Measurements from ENCODE around the gene ZDHHC11B.
A peak's percentile ranks its signal among the peaks of the same experiment; 100 is the strongest.
"Not testable (repeated sequence)": the region's sequence is repeated elsewhere in the genome, so short reads cannot be mapped to it uniquely, and the experiment has no call there.

ZDHHC11B gene

DNA sequence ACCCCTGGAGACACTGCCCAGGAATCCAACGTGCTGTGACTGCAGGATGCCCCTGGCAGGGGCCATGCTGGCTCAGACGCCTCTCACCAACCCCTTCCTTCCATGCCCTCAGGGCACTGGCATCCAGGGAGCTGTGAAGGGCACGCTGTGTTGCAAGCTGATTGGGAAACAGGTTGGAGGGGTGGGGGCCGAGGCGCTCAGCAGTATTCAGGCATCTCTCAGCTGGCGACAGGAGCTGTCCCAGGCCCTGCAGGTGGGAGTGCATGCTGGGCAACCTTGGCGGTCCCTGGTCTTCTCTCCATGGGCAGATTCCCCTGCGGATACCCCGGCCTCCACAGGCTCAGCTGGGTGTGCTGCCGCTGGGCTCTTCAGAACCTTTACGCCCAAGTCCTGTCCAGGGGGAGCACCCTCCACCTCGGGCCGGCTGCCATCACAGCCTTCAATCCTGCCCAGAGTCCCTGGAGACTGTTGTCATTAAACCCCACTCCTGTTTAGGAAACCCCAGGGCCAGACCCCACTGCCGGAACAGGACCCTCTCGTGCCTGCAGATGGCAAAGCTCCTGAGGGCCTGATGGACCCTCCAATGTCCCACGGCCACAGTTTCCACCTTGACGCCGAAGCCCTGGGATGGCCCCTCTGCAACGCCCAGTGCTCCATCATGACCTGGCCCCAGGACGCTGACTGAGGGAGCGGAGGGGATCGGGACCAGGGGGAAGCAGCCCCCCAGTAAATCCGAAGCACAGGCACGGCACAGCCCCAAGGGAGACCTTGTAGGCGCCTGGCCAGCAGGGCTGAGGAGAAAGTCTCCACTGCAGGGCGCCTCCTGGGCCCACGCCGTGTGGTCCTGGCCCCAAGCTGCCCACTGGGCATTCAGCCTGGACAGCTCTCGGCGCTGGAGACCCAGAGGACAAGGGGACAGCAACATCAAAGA lies 100.7 kb downstream of the ZDHHC11B start:
- no peak for DNase-seq

DNA sequence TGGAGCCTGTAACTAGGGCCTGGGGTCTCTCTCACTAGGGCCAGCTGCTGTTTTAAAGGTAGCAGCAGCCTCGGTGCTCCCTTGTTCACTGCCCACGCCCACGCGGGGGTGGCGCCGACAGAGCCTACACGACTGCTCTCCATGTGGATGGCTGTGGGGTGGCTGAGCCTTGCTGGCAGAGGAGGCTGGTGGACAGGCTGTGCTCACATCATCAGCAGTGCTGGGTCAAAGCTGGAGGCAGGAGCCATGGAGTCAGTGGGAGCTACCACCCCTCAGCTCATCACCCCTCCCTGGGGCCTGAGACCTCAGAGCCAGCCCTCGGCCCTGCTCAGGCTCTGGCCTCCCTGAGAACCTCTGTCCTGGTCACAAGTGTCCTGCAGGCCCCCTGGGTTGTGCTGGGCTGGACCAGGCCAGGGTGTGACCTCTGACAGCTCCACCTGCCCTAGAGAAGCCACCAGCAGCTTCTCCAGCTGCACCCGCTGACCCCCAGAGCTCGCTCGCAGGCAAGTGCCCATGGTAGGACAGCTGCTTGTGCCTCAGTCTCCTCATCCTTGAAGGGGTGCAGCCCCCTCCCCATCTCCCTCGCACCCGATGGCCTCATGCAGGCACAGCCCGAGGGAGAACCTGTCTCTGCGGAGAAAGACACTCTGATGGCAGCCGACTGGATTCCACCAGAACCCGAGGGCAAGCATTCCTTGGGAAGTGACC lies 101.7 kb downstream of the ZDHHC11B start:
- DNase-seq: peak in 1 of 2 experiments; percentile 20

DNA sequence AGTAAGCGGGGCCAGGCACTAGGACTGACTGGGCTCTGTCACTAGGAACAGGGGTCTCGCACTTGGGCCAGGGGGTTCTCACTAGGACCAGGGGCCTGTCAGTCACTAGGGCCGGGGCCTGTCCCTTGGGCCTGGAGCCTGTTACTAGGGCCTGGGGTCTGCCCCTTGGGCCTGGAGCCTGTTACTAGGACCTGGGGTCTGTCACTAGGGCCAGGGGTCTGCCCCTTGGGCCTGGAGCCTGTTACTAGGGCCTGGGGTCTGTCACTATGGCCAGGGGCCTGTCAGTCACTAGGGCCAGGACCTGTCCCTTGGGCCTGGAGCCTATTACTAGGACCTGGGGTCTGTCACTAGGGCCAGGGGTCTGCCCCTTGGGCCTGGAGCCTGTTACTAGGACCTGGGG lies 102.3 kb downstream of the ZDHHC11B start:
- DNase-seq: not testable (repeated sequence)

DNA sequence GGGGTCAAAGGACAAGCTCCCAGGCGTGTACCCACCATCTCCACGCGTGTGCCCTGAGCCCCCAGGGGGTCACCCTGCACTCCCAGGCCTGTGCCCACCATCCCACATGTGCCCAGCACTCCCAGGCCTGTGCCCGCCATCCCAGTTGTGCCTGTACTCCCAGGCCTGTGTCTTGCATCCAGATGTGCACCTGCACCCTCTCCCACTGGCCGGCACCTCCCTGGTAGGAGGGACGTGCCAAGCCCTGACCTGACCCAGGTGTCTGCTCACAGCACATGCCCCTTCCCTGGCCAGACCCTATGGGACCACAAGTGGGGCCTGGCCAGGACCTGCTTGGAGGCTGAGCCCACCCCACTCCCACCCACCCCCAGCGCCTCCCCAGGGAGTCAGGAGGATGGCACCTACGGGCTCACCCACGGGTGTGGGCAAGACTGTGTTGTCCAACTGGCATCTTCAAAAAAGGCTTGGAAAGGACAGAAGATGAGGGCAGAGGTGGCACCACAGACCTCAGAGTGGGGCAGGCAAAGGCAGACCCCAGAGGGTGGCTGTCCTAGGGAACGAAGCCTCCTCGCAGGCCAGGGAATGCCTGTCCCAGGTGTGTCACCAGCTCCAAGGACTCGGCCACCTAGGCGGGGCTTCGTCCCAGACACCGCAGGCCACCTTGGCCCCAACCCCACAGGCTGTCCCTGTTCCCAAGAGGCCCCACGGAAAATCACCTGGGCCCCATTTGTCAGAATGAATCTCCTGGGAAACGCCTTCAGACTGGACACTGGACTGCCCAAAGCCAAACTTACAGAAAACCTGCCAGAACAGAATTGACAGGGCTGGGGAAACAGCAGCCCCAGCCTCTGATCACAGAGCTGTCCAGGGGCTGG lies 103.0 kb downstream of the ZDHHC11B start:
- DNase-seq: not testable (repeated sequence)

DNA sequence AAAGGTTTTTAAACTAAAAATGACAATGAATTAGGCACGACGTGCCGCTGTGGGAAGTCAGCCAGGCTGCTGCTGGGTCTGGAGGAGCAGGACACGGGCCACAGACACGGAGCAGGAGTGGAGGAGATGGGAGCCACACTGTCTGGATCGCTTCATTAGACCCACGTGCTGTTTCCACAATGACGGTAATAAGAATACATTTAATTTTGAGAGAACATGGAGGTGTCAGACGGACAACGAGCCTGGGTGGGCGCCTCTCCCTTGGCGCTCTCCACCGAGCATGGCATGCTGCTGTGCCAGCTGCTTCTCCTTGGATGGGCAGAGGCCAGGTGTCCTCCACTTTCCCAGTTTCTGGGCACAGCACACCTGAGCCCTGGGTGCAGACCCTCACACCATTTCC lies 103.7 kb downstream of the ZDHHC11B start:
- DNase-seq: not testable (repeated sequence)

DNA sequence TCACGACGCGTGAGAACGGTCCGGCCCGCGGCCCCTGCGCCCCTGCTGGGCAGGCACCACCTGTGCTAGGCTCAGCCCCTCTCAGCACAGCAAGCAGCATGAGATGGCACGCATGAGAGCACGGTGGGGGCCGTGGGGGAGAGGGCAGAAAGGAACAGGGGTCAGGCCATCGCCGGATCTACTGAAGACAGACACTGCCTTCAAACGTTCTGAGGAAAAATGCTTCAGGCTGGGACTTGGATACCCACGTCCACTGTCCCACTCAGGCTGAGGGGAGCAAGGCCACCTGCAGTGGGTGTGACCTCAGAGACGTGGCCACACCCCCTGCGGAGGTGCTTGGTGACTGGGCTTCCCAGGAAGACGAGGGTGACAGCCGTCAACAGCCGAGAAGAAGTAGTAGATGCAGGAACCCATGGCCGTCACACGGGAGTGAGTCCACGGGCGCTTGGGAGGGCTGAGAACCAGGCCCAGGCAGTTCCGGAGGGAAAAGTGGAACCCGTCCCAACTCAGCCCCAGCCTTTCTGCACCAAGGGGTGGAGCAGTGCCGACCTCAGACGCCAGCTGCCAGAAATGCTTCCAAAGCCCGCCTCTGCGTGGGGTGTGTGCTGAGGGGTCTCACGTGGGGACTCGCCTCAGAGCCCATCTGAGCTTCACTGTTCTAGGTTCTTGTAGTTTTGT lies 104.3 kb downstream of the ZDHHC11B start:
- not testable (repeated sequence) for DNase-seq

DNA sequence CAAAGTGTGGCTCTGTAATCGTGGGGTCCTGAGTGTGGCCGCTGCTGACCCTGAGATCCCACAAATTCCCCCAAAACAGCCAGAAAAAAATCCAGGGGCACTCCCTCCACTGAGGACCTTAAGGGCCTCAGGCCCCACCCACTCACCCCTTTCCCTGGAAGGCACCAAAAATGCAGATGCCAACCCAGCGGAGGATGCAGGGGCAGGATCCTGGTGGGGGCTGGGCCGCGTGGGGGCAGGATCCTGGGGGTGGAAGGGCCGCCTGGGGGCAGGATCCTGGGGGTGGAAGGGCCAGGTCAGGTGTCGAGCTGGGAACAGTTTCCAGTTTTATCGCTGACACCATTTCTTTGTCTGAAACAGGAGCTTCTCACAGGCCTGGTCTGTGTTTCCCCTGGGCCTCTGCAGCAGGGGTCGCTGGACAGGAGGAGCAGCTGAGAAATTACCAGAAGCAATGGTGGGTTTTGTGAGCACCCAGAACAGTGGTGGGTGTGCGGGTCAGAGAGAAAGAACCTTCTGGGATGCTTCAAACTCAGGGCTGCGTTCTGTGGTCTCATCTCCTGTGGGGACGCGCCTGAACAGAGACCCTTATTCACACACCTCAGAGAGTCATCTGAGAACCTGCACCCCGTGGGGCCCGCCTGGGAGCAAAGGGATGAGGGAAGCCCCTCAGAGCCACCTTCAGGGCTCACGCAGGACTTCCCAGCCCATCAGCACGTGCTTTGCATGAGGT lies 105.2 kb downstream of the ZDHHC11B start:
- not testable (repeated sequence) for DNase-seq

DNA sequence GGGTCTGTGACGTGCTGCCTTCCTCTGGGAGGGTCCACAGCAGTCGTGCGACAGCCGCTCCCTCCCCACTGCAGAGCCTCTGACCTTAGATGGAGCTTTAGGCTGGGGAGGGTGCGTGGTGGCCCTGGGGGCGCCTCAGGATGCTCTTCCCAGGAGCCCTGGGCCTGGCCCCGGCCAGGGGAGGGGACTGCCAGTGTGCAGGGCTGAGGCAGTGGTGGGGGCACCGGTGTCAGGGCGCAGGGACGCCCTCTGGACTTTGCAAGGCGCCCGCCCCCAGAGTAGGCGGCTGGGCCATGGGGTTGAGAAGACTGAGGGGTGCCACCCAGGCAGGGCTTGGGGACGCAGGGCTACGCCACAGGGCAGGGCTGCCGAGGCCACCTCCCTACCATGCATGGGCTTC lies 106.0 kb downstream of the ZDHHC11B start:
- DNase-seq: peak in 1 of 2 experiments; percentile 10

DNA sequence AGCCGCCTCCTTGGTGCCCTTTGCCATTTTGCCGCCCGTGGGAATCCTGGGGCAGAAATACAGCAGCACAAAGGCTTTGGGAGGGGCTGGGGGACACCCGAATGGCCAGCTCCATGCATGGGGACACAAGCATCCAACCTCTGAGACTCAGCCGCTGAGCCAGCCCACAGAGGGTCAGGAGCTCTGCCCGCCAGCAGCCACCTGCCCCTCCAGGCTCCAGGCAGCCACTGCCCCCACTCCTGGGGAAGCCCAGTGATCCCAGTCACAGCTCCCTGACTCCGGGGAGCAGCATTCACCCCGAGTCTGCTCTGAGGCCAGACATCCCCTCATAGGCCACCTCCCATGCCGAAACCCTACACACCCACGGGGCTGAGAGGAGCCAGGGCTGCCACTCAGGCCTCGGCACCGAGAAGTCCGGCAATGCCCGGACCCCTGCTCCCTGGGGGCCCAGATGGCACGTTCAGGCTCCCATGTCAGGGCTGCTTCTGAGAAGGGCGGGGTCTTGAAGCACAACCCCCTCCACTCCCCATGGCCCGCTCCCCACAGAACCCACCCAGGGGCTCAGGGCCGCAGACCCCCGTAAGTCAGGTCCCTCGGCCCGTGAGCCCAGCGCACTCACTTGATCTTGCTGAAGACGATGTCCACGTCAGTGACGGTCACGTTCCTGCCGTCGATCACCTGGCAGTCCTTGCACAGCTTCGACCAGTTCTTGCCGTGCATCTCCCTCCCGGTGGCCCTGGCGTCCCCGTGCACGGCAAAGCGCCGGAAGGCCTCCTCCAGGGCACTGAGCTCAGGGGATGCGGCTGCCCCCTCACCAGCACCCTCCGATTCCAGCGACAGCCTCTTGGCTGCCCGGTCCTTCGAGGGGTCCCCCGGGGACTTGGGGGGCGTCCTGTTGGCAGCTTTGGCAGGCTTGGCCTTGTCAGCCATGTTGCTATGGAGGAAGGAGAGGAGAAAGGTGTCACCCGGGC lies 107.1 kb downstream of the ZDHHC11B start:
- DNase-seq: peak; percentile 13 to 16

DNA sequence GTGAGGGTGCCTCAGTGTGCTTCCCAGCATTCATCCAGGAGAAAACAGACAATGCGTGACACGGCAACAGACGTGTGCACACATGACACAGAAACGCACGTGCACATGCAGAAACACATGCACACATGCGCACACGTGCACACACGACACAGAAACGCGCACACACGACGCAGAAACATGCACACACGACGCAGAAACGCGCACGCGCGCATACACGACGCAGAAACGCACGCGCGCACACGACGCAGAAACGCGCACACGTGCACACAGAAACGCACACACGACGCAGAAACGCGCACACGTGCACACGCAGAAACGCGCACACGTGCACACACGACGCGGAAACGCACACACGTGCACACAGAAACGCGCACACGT lies 107.8 kb downstream of the ZDHHC11B start:
- no peak for DNase-seq

DNA sequence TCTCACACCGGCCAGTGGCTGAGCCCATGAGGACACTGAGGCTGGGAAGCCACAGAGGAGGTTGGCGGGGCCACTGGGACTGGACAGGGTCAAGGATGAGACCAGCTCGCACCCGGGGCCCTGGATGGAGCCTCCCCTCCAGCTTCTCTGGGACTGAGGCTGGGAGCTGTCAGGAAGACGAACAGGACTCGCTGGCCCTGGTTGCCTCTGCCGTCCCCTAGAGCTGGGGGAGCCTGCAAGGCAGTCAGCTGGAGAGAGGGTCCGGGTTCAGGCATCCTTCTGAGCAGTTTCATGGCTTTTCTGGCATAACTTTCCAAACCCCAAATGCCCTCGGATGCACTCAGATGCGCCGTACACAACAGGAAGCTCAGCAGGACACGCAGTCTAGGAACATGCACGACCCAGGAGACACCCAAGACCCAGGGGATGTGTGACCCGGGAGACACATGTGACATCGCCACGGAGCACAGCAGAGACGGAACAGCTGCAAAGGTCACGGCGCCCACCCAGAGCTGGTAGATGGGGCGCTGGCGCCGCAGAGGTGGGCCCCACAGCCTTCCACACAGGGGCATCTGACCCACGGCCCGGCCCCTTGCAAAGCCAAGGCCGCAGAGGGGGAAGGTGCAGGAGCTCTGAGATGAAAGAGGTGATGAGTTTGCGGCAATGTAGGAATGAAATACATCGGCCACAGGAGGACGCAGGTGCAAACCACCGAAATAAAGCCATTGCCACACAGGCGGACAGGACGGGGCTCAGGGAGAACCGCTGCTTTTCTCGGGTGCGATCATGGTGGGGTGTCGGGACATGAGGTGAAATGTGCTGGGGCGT lies 108.4 kb downstream of the ZDHHC11B start:
- DNase-seq: peak; percentile 15

DNA sequence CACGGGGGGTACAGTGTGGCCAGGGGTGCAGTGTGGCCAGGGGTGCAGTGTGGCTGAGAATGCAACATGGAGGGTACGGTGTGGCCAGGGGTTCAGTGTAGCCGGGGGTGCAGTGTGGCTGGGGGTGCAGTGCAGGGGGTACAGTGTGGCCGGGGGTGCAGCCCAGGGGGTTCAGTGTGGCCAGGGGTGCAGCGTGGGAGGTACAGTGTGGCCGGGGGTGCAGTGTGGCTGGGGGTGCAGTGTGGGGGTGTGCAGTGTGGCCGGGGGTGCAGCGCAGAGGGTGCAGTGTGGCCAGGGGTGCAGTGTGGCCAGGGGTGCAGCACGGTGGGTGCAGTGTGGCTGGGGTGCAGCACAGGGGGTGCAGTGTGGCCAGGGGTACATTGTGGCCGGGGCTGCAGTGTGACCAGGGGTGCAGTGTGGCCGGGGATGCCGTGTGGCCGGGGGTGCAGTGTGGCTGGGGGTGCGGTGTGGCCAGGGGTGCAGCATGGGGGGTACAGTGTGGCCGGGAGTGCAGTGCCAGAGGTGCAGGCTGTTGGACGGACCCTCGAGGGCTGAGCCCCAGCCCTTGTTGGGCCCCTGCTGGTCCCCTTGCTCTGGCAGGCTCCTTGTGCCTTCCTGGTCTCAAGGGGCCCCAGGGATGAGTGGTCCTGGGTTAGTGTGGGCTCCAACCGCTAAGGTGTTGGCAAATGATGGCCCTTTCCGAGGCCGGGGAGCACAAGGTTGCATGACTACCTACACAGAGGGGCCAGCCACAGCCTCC lies 109.2 kb downstream of the ZDHHC11B start:
- peak in 1 of 2 experiments; percentile 15 for DNase-seq

DNA sequence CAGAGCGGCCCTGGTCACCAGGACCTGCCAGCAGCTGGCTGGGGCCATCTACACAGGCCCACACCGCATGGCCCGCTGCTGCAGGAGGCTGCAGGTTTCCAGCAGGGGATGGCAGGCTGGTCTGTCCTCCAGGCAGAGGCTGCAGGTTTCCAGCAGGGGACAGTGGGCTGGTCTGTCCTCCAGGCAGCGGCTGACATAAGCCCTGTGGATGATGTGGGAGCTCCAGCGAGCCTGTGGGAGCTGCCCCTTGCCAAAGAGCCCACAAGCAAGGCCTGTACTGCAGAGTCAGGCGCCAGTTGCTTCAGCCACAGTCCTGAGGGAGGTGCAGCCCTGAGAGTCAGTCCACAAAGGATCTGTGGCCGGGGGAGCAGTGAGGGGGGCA lies 109.9 kb downstream of the ZDHHC11B start:
- peak in 1 of 2 experiments; percentile 19 for DNase-seq

DNA sequence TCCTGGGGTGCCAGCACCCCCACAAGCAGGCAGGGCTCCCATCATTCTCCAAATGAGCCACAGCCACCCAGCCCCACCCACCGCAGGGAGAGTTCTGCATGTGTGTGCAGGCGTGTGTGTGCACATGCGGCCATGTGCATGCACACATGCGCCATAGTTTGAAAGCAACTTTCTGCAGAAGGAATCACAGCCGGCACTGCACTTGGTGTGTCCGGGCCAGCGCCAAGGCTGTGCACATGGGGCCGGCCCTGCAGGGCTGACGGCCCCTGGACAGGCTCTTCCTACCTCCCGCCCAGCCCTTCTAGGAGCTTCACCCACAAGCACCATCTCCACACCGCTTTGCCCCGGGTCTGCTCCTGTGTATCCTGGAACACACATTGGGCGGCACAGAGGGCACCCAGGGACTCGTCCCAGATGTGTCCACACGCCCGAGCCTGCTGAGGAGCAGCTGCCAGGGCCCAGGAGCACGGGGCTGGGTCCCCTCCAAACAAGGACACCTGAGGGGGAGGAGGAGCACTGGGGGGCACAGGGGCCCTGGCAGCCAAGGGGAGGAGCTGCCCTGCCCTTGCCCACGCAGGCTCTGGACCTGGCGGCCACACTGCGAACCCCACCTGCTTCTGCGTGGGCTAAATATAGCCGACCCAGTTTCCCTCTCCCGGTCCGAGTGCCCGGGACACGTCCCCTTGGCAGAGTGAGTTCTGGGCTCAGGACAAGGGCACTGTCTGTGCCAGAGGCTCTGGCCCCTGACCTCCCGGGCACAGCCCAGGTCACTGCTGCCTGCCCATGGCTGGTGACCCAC lies 110.5 kb downstream of the ZDHHC11B start:
- DNase-seq: no peak

DNA sequence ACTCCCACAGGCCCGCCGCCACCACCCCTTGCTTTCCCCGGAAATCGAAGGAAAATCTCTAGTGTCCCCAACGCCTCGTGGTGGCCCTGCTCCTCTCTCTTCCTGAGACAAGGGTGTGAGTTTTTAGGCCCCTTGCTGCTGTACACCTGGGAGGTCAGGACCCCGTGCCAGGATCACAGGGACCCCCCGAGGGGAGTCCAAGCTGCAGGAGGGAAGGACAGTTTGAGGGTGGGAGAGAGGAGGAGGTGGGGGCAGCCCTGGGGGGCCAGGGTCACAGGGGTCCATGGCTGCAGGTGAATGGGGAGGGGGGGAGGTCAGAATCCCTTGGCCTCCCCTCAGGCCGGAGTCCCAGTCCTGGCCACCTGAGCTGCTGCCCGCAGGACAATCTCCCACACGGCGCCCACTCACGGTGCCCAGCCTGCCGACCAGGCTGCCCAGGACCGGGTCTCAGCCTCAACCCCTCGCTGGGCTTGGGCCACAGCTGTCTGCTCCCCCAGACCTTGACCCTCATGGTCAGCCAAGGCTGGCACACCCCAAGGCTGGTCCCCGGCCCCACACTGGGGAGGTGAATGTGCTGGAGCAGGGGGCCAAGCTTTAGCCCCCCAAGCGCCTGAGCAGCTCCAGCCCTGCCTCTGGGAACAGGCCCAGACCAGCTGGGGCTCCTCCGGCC lies 111.2 kb downstream of the ZDHHC11B start:
- DNase-seq: no peak

DNA sequence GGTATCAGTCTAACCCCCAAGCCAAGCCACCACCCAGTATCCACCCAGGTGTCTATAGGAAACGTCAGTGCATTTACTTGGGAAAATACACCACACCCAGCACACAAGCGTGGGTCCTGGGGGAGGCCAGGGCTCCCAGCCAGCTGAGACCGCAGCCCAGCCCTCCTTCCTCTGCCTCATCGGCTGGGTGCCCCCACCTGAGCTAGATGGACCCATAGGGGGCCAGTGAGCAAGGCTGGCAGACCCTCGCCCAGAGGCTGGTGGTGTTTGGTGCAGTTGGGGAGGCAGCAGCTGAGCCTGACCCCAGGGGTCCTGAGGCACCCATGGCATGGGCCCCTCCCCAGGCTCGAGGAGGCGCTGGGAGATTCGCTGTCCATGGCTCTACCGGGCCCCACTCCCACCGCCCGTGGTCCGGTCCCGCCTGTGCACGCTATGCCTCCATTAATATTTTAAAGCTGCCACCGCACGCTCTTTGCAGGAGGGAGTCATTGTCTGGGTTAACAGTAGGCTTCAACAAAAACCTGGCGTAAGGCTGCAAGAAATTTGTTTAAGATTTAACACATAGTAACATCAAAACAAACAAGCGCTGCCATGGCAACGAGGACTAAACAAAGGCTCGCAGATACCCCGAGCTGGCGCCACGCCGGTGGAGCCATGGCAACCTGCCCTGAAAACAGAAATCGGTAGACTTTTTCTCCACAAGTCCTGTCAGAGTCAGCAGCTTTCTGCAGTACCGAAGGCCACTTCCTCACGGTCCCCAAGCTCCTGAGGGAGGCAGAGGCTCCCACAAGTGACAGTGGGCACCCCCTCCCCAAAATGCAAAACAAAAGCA lies 112.0 kb downstream of the ZDHHC11B start:
- peak; percentile 59 to 63 for DNase-seq
